IPS DF 6.9 (cell line): Measurements from ENCODE around the gene CMKLR1.

Experiments
- DNase-seq: peaks from one replicate; pipeline ENCODE4 v3.0.0-alpha.2; 2013; ENCODE audit warnings: low read depth, low spot score
- H3K27ac ChIP-seq: one replicate; pipeline ENCODE4 v1.5.1; 2013; ENCODE audit warnings: low read length, control low read depth
- H3K27me3 ChIP-seq: 2 replicates; pipeline ENCODE4 v1.6.1; 2013; ENCODE audit warnings: mild to moderate bottlenecking, low read length; ENCODE audit not compliant: control insufficient read depth, insufficient read depth
- H3K36me3 ChIP-seq: 2 replicates; pipeline ENCODE4 v1.6.1; 2013; ENCODE audit warnings: low read length; ENCODE audit not compliant: control insufficient read depth, insufficient read depth
- H3K4me1 ChIP-seq: 2 replicates; pipeline ENCODE4 v1.6.1; 2013; ENCODE audit warnings: low read length; ENCODE audit not compliant: control insufficient read depth, insufficient read depth
- H3K4me3 ChIP-seq: 2 replicates; pipeline ENCODE4 v1.5.1; 2013; ENCODE audit warnings: mild to moderate bottlenecking, low read length
- H3K9me3 ChIP-seq: 2 replicates; pipeline ENCODE4 v1.6.1; 2013; ENCODE audit warnings: low read length, inconsistent platforms; ENCODE audit not compliant: control insufficient read depth, insufficient read depth
- WGBS: extraction: QIAGEN DNeasy Blood & Tissue Kit; methylation state at CpG from one replicate; pipeline ENCODE4 v1.1.7; 2013; ENCODE audit warnings: mixed read lengths, missing lambda C conversion rate; ENCODE audit not compliant: insufficient read length, insufficient coverage; 5-methylcytosine and 5-hydroxymethylcytosine counted together

The CMKLR1 gene

GRCh38 chr12:108315486-108316105 is 23.5 kb downstream of the CMKLR1 start:
- no peaks in the 10 kb centered on the region for H3K36me3 ChIP-seq
- H3K27me3 ChIP-seq = no peaks in the 10 kb centered on the region
- H3K27ac ChIP-seq = no peak overlapping the region
- DNase-seq = no peak
- WGBS = no CpG with 5 or more reads among the region's 4 CpGs
- H3K4me3 ChIP-seq = no peak overlapping the region
- no peaks in the 10 kb centered on the region for H3K9me3 ChIP-seq
- H3K4me1 ChIP-seq = peaks cover 2% of the 10 kb centered on the region

- Histone ChIP-seq H3K4me1 (peaks cover 2% of the 10 kb centered on the region), H3K36me3 (no peaks in the 10 kb centered on the region), H3K27ac (no peak overlapping the region), H3K27me3 (no peaks in the 10 kb centered on the region), H3K9me3 (no peaks in the 10 kb centered on the region), H3K4me3 (no peak overlapping the region)
- DNase-seq = no peak
- WGBS = no CpG with 5 or more reads among the region's 7 CpGs
Measured at GRCh38 chr12:108313606-108314351, 25.3 kb downstream of the CMKLR1 start.

GRCh38 chr12:108313241-108313605 is 25.9 kb downstream of the CMKLR1 start:
- Histone ChIP-seq H3K27me3 (no peaks in the 10 kb centered on the region), H3K36me3 (no peaks in the 10 kb centered on the region), H3K4me1 (peaks cover 2% of the 10 kb centered on the region), H3K27ac (no peak overlapping the region), H3K4me3 (no peak overlapping the region), H3K9me3 (no peaks in the 10 kb centered on the region)
- no CpG with 5 or more reads among the region's 3 CpGs for WGBS
- DNase-seq = no peak

- Histone ChIP-seq H3K27me3 (no peaks in the 10 kb centered on the region), H3K36me3 (no peaks in the 10 kb centered on the region), H3K27ac (no peak overlapping the region), H3K4me1 (peaks cover 2% of the 10 kb centered on the region), H3K4me3 (no peak overlapping the region), H3K9me3 (no peaks in the 10 kb centered on the region)
- no peak for DNase-seq
- WGBS = no CpG with 5 or more reads among the region's 5 CpGs
Measured at GRCh38 chr12:108312693-108313189, 26.4 kb downstream of the CMKLR1 start.

GRCh38 chr12:108312073-108312659 is 26.9 kb downstream of the CMKLR1 start:
- Histone ChIP-seq H3K4me1 (peaks cover 2% of the 10 kb centered on the region), H3K36me3 (no peaks in the 10 kb centered on the region), H3K27me3 (no peaks in the 10 kb centered on the region), H3K9me3 (no peaks in the 10 kb centered on the region), H3K27ac (no peak overlapping the region), H3K4me3 (no peak overlapping the region)
- no CpG with 5 or more reads among the region's 7 CpGs for WGBS
- DNase-seq = no peak

GRCh38 chr12:108311605-108312004 is 27.5 kb downstream of the CMKLR1 start:
- no peaks in the 10 kb centered on the region for H3K36me3 ChIP-seq
- peaks cover 2% of the 10 kb centered on the region for H3K4me1 ChIP-seq

GRCh38 chr12:108310489-108310888 is 28.6 kb downstream of the CMKLR1 start:
- WGBS = no CpG with 5 or more reads among the region's 6 CpGs
- H3K9me3 ChIP-seq = no peaks in the 10 kb centered on the region
- no peak overlapping the region for H3K27ac ChIP-seq
- H3K27me3 ChIP-seq = no peaks in the 10 kb centered on the region
- no peak for DNase-seq
- no peaks in the 10 kb centered on the region for H3K4me1 ChIP-seq
- H3K4me3 ChIP-seq = no peak overlapping the region
- H3K36me3 ChIP-seq = no peaks in the 10 kb centered on the region

More at GRCh38 chr12:108311605-108312004, 27.5 kb downstream of the CMKLR1 start:
- H3K27me3 ChIP-seq = no peaks in the 10 kb centered on the region
- H3K9me3 ChIP-seq = no peaks in the 10 kb centered on the region
- WGBS = no CpG with 5 or more reads among the region's 4 CpGs
- DNase-seq = no peak
- no peak overlapping the region for H3K27ac ChIP-seq
- no peak overlapping the region for H3K4me3 ChIP-seq

GRCh38 chr12:108309674-108310312 is 29.3 kb downstream of the CMKLR1 start:
- H3K4me3 ChIP-seq = no peak overlapping the region
- DNase-seq = no peak

GRCh38 chr12:108308395-108309085 is 30.6 kb downstream of the CMKLR1 start:
- Histone ChIP-seq H3K27me3 (no peaks in the 10 kb centered on the region), H3K4me3 (no peak overlapping the region), H3K4me1 (peaks cover 3% of the 10 kb centered on the region; the same call in 1 of the 2 replicates), H3K27ac (no peak overlapping the region), H3K36me3 (no peaks in the 10 kb centered on the region), H3K9me3 (no peaks in the 10 kb centered on the region)
- DNase-seq = no peak
- WGBS = no CpG with 5 or more reads among the region's 10 CpGs

More at GRCh38 chr12:108309674-108310312, 29.3 kb downstream of the CMKLR1 start:
- H3K27ac ChIP-seq = no peak overlapping the region
- no peaks in the 10 kb centered on the region for H3K27me3 ChIP-seq
- H3K9me3 ChIP-seq = no peaks in the 10 kb centered on the region
- H3K36me3 ChIP-seq = no peaks in the 10 kb centered on the region
- no CpG with 5 or more reads among the region's 2 CpGs for WGBS
- H3K4me1 ChIP-seq = peaks cover 1% of the 10 kb centered on the region; the same call in 1 of the 2 replicates

GRCh38 chr12:108307006-108307405 is 32.1 kb downstream of the CMKLR1 start:
- peaks cover 5% of the 10 kb centered on the region; the same call in 1 of the 2 replicates for H3K4me1 ChIP-seq
- no peaks in the 10 kb centered on the region for H3K27me3 ChIP-seq
- no peak overlapping the region for H3K4me3 ChIP-seq
- H3K36me3 ChIP-seq = no peaks in the 10 kb centered on the region
- H3K9me3 ChIP-seq = no peaks in the 10 kb centered on the region
- no CpG with 5 or more reads among the region's 7 CpGs for WGBS
- DNase-seq = no peak
- H3K27ac ChIP-seq = no peak overlapping the region
